Body of pancreas (tissue), 4 donors: ENCODE measurements around the gene CEP83.

Source experiments
- POLR2A ChIP-seq, 3 donors: fragments of 450-650 bp; IDR thresholded peaks; one replicate each; pipeline ENCODE4 v1.6.1; 2016; ENCODE audit warnings: antibody characterized with exemption in 3 of 3, mild to moderate bottlenecking in 2 of 3
- TF ChIP-seq, protein P1 (sequence below), 7 experiments: fragments of 450-650 bp in 4 of 7; fragments of 200-600 bp in 3 of 7; sonication (generic) in 3 of 7; IDR thresholded peaks; one replicate each; pipeline ENCODE4 v1.5.1; 2016 to 2019; ENCODE audit warnings: antibody characterized with exemption in 7 of 7

DNA sequence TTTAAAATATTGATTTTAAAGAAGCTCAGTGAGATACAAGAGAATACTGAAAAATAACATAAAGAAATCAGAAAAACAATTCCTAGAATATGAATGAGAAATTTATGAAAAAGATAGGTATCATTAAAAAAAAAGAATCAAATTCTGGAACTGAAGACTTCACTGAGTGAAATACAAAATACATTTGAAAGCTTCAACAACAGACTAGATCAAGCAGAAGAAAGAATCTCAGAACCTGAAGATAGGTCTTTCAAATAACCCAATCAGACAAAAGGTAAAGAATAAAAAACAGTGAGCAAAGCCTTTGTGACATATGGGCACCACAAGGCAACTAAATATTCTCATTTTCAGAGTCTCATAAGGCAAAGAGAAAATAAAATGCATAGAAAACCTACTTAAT, 29.4 kb downstream of the CEP83 start:
- TF ChIP-seq, protein P1, sequence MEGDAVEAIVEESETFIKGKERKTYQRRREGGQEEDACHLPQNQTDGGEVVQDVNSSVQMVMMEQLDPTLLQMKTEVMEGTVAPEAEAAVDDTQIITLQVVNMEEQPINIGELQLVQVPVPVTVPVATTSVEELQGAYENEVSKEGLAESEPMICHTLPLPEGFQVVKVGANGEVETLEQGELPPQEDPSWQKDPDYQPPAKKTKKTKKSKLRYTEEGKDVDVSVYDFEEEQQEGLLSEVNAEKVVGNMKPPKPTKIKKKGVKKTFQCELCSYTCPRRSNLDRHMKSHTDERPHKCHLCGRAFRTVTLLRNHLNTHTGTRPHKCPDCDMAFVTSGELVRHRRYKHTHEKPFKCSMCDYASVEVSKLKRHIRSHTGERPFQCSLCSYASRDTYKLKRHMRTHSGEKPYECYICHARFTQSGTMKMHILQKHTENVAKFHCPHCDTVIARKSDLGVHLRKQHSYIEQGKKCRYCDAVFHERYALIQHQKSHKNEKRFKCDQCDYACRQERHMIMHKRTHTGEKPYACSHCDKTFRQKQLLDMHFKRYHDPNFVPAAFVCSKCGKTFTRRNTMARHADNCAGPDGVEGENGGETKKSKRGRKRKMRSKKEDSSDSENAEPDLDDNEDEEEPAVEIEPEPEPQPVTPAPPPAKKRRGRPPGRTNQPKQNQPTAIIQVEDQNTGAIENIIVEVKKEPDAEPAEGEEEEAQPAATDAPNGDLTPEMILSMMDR (IDR thresholded peaks at IDR 0.05), result no peak
- TF ChIP-seq POLR2A (IDR thresholded peaks at IDR 0.05), result no peak
